IMR-90 (cell line): Measurements from ENCODE around the gene CCDC51. TPM values are rescaled to one million over a fixed set of nuclear protein-coding genes. Genes with fewer than 3 reads are reported as not detected.
"Not testable (repeated sequence)": the region's sequence is repeated elsewhere in the genome, so short reads cannot be mapped to it uniquely, and the experiment has no call there.

ENCODE experiments used
- ATAC-seq: fragments of 200-7000 bp; cut with Tn5 transposase; 2 replicates; pipeline ENCODE4 v1.9.1; 2020; ENCODE audit warnings: low read depth, mild to moderate bottlenecking, moderate library complexity
- BruUV-seq: library from RNA; stranded (reverse); fragments of 400-500 nt; replicated peaks from 2 replicates; lab custom pipeline; 2021; lab: Mats Ljungman, UMichigan
- CTCF ChIA-PET: fragments of 300-600 bp; formaldehyde crosslinking; extraction: SDS; loops from one replicate; lab custom pipeline; 2021; ENCODE audit warnings: antibody characterized with exemption; lab: Yijun Ruan, JAX
- POLR2A ChIA-PET: fragments of 300-600 bp; sonication (Branson Sonifier 250); formaldehyde crosslinking; loops from one replicate; lab custom pipeline; 2022; ENCODE audit warnings: antibody characterized with exemption; ENCODE audit not compliant: unreplicated experiment; lab: Charles Lee
- DNase-seq: peaks from one replicate; pipeline ENCODE4 v3.0.0; 2013
- H2AFZ ChIP-seq: replicated peaks from 2 replicates; pipeline ENCODE3; 2013; ENCODE audit warnings: low read length, mild to moderate bottlenecking; ENCODE audit not compliant: poor library complexity
- H2AK5ac ChIP-seq: 2 replicates; pipeline ENCODE4 v1.6.1; 2013; ENCODE audit warnings: low read depth, low read length, inconsistent platforms
- H2AK9ac ChIP-seq: replicated peaks from 2 replicates; pipeline ENCODE3; 2013; ENCODE audit warnings: mild to moderate bottlenecking, low read depth, low read length, moderate library complexity; ENCODE audit not compliant: poor library complexity
- H2BK120ac ChIP-seq: 2 replicates; pipeline ENCODE4 v1.6.1; 2013; ENCODE audit warnings: low read depth, low read length, inconsistent platforms
- H2BK15ac ChIP-seq: 3 replicates; pipeline ENCODE4 v1.6.1; 2013; ENCODE audit warnings: low read depth, low read length, inconsistent platforms
- H2BK20ac ChIP-seq: 2 replicates; pipeline ENCODE4 v1.6.1; 2013; ENCODE audit warnings: low read depth, mild to moderate bottlenecking, inconsistent platforms, low read length, moderate library complexity
- H2BK5ac ChIP-seq: 2 replicates; pipeline ENCODE4 v1.6.1; 2013; ENCODE audit warnings: mild to moderate bottlenecking, low read depth, low read length, inconsistent platforms; ENCODE audit not compliant: poor library complexity, severe bottlenecking
- H3K14ac ChIP-seq: replicated peaks from 2 replicates; pipeline ENCODE4 v1.6.1; 2013; ENCODE audit warnings: low read depth, low read length, inconsistent platforms
- H3K18ac ChIP-seq: 2 replicates; pipeline ENCODE4 v1.6.1; 2013; ENCODE audit warnings: low read depth, low read length, control low read depth
- H3K23ac ChIP-seq: 2 replicates; pipeline ENCODE4 v1.6.1; 2013; ENCODE audit warnings: low read depth, low read length, inconsistent platforms
- H3K27ac ChIP-seq: 2 replicates; pipeline ENCODE4 v1.5.1; 2013; ENCODE audit warnings: mild to moderate bottlenecking, control low read depth, low read length; ENCODE audit not compliant: insufficient read depth
- H3K27me3 ChIP-seq: 2 replicates; pipeline ENCODE4 v1.6.1; 2013; ENCODE audit warnings: low read length; ENCODE audit not compliant: control insufficient read depth, insufficient read depth
- H3K36me3 ChIP-seq: 2 replicates; pipeline ENCODE4 v1.6.1; 2013; ENCODE audit warnings: low read length, mixed read lengths; ENCODE audit not compliant: control insufficient read depth, insufficient read depth
- H3K4ac ChIP-seq: 2 replicates; pipeline ENCODE4 v1.6.1; 2013; ENCODE audit warnings: low read depth, low read length, inconsistent platforms
- H3K4me1 ChIP-seq: 2 replicates; pipeline ENCODE4 v1.6.1; 2013; ENCODE audit warnings: low read length, mixed read lengths; ENCODE audit not compliant: control insufficient read depth, insufficient read depth
- H3K4me2 ChIP-seq: 2 replicates; pipeline ENCODE4 v1.6.1; 2013; ENCODE audit warnings: low read depth, mild to moderate bottlenecking, control low read depth, low read length, moderate library complexity
- H3K4me3 ChIP-seq: 2 replicates; pipeline ENCODE4 v1.5.1; 2013; ENCODE audit warnings: low read depth, mild to moderate bottlenecking, control low read depth, low read length, moderate library complexity; ENCODE audit not compliant: insufficient read depth
- H3K56ac ChIP-seq: 2 replicates; pipeline ENCODE4 v1.6.1; 2013; ENCODE audit warnings: low read length, inconsistent platforms; ENCODE audit not compliant: insufficient read depth; ENCODE audit errors: extremely low read depth
- H3K79me1 ChIP-seq, 2 experiments: 2 replicates each; pipeline ENCODE4 v1.6.1; 2013; ENCODE audit warnings: low read length in 2 of 2, inconsistent platforms in 1 of 2, low read depth in 1 of 2
- H3K9ac ChIP-seq: 2 replicates; pipeline ENCODE4 v1.6.1; 2013; ENCODE audit warnings: low read depth, low read length, control low read depth
- H3K9me1 ChIP-seq: 2 replicates; pipeline ENCODE4 v1.6.1; 2013; ENCODE audit warnings: low read length, inconsistent platforms; ENCODE audit not compliant: insufficient read depth
- H3K9me3 ChIP-seq: 2 replicates; pipeline ENCODE4 v1.6.1; 2013; ENCODE audit warnings: low read length; ENCODE audit not compliant: control insufficient read depth, insufficient read depth
- H4K20me1 ChIP-seq: 2 replicates; pipeline ENCODE4 v1.6.1; 2013; ENCODE audit warnings: low read length, inconsistent platforms; ENCODE audit not compliant: insufficient read depth
- H4K5ac ChIP-seq: 2 replicates; pipeline ENCODE4 v1.6.1; 2013; ENCODE audit warnings: mild to moderate bottlenecking, low read depth, low read length, control low read depth
- H4K8ac ChIP-seq, 2 experiments: 2 replicates each; pipeline ENCODE4 v1.6.1; 2013; ENCODE audit warnings: low read depth in 2 of 2, low read length in 2 of 2, control low read depth in 1 of 2, inconsistent platforms in 1 of 2
- H4K91ac ChIP-seq: 2 replicates; pipeline ENCODE4 v1.6.1; 2013; ENCODE audit warnings: low read depth, low read length, inconsistent platforms; ENCODE audit not compliant: insufficient read depth
- WGBS, 2 experiments: methylation state at CpG; one replicate each; pipeline versions ENCODE4 v1.1.5 to v1.1.7; 2013; ENCODE audit warnings: missing lambda C conversion rate in 2 of 2; ENCODE audit not compliant: insufficient read length in 1 of 2; ENCODE audit errors: extremely low coverage in 2 of 2; 5-methylcytosine and 5-hydroxymethylcytosine counted together
- dilution Hi-C: fragments of 300-500 bp; cut with HindIII; formaldehyde crosslinking; loops from one replicate; pipeline ENCODE4 v1.14.3; 2018; ENCODE audit warnings: low sequenced_read_pairs; ENCODE audit not compliant: unreplicated experiment
- in situ Hi-C: fragments of 300-500 bp; cut with MboI; formaldehyde crosslinking; loops from 3 replicates; pipeline ENCODE4 v1.14.3; 2019; ENCODE audit warnings: low sequenced_read_pairs, inconsistent platforms, mixed read lengths
- intact Hi-C: fragments of 100-400 bp; cut with micrococcal nuclease; formaldehyde crosslinking; loops from 2 replicates; pipeline ENCODE4 v1.10.0; 2022
- polyA plus RNA-seq, 3 experiments: library from polyadenylated mRNA; depleted of rRNA; stranded (reverse); fragments of >200 nt; gene quantifications; 2 replicates each; pipeline ENCODE4 v1.2.3, GENCODE V29; 2012; ENCODE audit warnings: low replicate concordance in 1 of 3
- total RNA-seq: library from RNA; depleted of rRNA; stranded (reverse); fragments of >200 nt; gene quantifications from 2 replicates; pipeline ENCODE4 v1.2.3, GENCODE V29; 2012

CCDC51 gene
- total and polyA plus RNA-seq, 2 of the 4 experiments (the other 2 are of a cell fraction) = 11.0 to 16.1 TPM

- H2AK9ac ChIP-seq, H3K4me1 ChIP-seq, ATAC-seq, POLR2A ChIA-PET, H2BK15ac ChIP-seq, dilution Hi-C loops, H4K8ac ChIP-seq, H3K4ac ChIP-seq, H3K9ac ChIP-seq, DNase-seq, H2AFZ ChIP-seq, H3K9me3 ChIP-seq, H2BK20ac ChIP-seq, H2AK5ac ChIP-seq, H4K20me1 ChIP-seq, H3K4me3 ChIP-seq, H2BK120ac ChIP-seq, H4K5ac ChIP-seq, H3K79me1 ChIP-seq, H4K91ac ChIP-seq, BruUV-seq, H3K4me2 ChIP-seq, H3K23ac ChIP-seq, H3K9me1 ChIP-seq, H3K27me3 ChIP-seq, H2BK5ac ChIP-seq, H3K56ac ChIP-seq, H3K27ac ChIP-seq, CTCF ChIA-PET, H3K18ac ChIP-seq, in situ Hi-C loops, H3K14ac ChIP-seq, intact Hi-C loops: not testable (repeated sequence)
- H3K36me3 ChIP-seq = peaks cover 11% of the 10 kb centered on the region; the same call in 1 of the 2 replicates
- WGBS, 2 experiments = no CpG with 5 or more reads among the region's 11 CpGs
These were observed 41.0 kb upstream of the CCDC51 start for GRCh38 chr3:48480891-48481290.
